HG03066 (cell line): ENCODE measurements around the gene OSBPL2.

Source experiments
- ATAC-seq: cut with Tn5 transposase; IDR thresholded peaks from one replicate; pipeline ENCODE4 v1.9.1; 2021; ENCODE audit warnings: low read depth; ENCODE audit not compliant: unreplicated experiment

OSBPL2 gene

DNA sequence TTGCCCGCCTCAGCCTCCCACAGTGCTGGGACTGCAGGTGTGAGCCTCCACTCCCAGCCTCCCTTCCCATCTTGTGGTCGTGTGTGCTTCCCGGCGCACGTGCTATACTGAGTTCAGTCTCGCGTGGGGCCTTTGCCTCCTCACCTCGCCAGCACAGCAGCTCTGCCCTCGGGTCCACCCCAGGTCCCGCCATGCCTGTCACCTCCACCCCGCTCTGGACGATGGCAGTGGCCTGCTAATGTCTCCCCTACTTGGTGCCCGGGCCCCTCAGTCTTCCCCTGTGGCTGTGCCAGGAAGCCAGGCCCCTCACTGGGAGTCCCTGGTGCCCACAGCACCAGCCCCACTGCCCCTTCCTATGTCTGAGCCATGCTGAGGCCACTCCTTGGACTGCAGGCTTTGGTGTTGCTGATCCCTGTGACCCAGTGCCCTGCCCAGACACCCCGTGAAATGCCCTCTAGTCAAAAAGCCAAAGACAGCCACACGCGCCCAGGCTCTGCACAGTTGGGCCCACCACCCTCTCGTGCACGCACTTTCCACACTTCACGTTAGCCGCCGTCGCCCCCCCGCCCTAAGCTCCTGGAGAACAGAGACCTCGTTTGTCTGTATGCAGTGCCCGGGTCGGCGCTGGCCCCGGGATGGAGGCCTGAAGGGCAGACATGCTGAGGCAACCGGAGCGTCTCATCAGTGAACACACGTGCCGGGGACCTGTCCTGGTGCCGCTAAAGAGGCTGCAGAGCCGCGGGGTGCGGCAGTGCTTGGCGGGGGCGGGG, 32.5 kb upstream of the OSBPL2 start:
- ATAC-seq = no peak

GRCh38 chr20:62206388-62206775, 31.9 kb upstream of the OSBPL2 start:
- no peak for ATAC-seq

DNA sequence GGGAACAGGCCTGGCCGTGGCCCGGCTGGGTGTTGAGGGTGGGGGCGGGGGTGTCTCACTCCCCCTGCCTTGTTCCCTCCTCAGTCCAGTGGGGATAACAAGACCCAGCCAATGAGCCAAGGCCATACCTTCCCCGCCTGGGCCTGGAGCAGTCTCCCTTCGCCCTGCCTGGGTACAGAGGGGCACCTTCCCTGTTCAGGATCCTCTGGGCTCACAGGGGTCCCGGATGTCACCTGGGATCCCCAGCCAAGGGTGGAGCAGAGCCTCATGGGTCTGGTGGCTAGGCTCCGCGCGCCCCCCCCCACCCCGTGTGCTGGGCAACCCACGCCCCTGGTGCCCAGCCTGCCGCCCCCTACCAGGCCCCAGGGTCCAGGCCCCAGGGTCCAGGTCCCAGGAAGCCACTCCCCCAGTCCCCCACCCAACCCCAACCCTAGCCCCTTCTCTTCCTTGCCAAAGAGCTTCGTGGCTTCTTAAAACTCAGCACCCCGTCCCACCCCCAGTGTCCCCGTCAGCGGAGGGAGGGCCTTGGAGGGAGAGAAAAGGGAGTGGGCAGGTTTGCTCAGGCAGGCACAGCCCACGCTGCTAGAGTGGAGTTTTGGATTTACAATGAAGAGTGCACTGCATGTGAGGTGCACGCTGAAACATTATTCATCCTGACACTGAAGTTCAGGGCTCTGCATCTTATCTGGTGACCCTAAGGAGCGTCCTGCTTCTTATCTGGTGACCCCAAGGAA, 30.1 kb upstream of the OSBPL2 start:
- ATAC-seq = no peak

DNA sequence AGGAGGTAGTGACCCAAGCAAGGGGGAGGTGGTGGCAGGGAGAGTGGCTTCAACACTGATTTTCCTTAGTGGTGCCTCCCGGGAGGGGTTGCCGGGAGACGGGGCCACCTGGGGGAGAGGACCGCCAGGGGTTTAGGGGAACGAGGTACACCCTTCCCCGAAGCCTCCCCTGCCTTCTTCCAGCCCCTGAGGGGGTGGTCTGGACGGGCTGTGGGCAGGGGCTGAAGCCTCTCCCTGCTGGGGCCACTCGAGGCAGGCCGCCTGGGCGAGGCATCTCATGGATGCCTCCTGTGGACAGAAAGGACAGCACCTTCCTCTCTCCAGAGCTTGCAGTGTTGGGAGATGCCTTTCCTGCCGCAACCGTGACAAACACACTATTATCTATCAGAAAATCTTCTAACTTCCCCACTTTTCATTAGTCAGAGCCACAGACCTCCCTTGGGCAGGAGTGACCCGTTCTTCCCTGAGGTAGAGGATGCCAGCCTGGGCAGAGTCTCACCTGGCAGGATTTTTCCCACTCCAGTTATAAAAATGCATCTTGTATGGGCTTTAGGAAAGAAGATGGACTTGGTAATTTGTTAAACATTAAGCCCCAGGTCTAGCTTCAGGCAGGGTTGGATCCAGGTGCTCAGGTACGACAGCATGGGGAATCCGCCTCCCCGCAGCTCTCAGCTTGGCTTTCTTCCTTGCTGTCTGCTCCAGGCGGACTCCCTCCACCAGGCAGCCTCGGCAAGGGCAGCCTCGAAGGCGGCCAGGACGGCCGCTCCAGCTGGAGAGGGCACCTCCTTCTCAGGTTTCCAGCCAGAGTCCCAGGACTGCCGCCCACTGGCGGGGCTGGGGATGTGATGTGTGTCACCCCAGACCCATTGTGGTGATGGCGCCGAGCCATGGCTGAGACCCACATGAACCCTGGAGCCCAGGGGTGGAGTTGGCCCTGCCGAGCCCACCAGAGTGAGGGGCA, 29.2 kb upstream of the OSBPL2 start:
- no peak for ATAC-seq

- ATAC-seq = no peak
These were observed 28.3 kb upstream of the OSBPL2 start for GRCh38 chr20:62209850-62210495.

DNA sequence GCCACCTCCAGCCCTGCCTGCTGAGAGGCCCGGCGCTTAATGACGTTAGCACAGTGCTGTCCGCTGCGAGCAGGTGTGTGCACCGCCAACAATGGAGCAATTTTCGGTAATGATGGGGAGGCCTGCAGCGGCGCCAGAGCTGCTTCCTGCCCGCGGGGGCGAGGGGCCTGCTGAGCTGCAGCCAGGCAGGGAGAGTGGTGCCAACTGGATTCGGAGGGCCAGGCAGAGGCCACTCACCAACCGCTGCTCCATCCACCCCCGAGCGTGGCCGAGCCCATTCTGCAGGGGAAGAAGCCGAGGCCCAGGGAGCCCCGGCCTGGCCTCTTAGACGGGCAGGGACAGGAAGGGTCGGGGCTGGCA, 27.8 kb upstream of the OSBPL2 start:
- ATAC-seq = no peak

- ATAC-seq = no peak
These were observed 27.1 kb upstream of the OSBPL2 start for GRCh38 chr20:62211216-62211615.

DNA sequence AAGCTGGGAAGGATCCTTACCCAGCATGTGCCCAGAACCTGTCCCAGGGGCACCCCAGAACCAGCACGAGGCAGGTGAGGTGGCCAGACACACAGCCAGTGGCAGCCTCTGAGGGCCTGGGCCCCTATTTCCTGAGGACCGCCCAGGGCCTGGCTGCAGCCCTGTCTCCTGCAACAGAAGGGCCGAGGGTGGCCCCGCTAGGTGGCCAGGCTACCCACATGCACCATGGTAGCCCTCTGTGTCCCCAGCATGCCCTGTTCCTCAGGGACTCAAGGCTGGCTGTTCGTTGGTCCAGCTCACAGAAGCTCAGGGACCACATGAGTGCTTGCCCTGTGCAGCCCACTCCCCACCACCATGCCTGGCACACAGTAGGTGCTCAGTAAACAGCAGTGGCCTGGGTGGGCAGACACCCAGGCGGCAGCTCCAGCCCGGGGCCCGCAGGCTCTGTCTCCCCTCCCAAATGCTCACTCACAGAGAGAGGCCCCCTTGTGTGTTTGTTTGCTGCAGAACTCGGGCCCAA, 26.5 kb upstream of the OSBPL2 start:
- ATAC-seq = no peak

- no peak for ATAC-seq
These were observed 26.0 kb upstream of the OSBPL2 start for GRCh38 chr20:62212299-62212698.

DNA sequence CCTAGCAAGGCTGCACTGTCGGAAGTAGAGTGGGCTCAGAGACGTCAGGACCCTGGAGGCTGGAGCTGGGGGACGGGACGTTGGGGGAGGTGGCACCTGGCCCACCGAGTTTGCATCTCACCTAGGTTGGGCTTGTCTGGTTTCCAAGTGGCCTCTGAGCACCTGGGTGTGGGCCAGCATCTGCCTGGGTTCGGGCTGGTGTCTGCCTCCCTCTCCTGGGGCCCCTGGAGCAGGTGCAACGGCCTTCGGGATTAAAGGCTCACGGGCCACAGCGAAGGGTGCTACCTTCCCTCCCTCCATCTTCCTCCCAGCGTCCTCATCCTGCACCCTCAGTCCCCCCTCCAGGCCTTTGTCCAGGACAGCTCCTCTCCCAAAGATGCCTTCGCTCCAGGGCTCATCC, 24.3 kb upstream of the OSBPL2 start:
- ATAC-seq = no peak

- no peak for ATAC-seq
These were observed 23.0 kb upstream of the OSBPL2 start for GRCh38 chr20:62215020-62215990.

DNA sequence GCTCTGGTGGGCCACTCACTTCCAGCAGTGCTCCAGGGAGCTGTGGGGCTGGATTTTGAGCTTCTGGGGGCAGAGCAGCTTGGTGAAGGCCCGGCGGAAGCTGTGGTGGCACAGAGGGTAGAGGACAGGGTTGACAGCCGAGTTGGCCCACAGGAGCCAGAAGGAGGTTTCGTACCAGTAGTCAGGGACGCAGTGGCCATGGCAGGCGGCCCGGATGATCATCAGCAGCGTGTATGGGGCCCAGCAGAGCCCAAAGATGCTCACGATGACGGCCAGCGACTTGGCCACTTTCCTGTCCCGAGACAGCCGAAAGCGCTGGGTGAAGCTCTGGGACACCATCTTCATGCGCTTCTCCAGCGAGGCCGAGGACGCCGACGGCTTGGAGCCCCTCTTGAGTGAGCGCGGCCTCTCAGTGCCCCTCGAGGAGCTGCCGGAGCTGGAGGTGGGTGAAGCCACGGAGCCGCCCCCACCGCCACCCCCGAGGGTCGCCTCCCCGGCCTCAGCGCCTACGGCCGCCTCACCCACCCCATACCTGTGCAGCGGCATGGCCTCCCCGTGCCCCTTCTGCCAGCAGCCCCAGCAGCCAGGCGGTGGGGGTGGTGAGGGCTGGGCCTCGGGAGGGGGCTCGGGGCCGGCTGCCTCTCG, 22.2 kb upstream of the OSBPL2 start:
- no peak for ATAC-seq

- ATAC-seq = no peak
These were observed 21.4 kb upstream of the OSBPL2 start for GRCh38 chr20:62216636-62217566.

- ATAC-seq = no peak
These were observed 20.2 kb upstream of the OSBPL2 start for GRCh38 chr20:62217913-62218773.

DNA sequence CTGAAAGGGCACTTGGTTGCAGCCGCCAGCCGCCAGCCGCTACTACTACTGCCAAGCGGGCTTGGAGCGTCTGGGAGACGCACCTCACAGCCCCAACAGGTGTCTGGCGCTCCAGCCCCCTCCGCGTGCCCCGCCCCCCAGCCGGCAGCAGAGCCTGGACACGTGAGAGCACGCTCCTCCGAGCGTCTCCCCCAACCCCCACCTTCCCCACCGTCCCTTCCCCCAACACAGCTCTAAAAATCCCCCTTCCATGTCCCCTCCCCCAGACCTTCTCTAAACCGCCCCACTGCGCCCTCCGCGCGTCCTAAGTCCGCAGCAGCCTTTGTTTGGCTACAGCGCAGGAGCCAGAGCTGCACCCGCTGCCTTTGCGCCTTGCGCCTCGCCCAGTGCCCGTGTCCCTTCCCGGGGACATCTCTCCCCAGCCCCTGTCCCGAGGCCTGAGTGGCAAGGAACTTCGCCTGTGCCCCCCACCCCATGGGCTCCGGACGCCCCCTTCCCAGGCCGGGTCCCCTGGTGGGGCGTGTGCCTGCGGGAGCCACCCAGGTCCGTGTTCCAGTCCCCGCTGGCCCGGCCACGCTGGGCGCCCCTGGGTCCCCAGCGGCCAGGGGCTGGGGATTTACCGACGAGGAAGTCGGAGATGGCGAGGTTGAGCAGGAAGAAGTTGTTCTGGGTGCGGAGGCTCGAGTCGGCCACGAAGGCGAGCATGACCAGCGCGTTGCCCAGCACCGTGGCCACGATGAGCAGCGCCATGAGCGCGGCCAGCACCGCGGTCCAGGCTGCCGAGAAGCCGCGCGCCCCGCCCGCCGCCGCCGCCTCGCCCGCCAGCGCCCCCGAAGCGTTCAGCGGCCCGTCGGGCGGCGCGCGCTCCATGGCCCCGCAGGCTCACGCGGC, 19.0 kb upstream of the OSBPL2 start:
- no peak for ATAC-seq
